GM21360 (cell line): Measurements from ENCODE around the gene PAPPA.

Source experiments
- ATAC-seq: cut with Tn5 transposase; IDR thresholded peaks from one replicate; pipeline ENCODE4 v1.9.1; 2021; ENCODE audit warnings: mild to moderate bottlenecking, moderate library complexity; ENCODE audit not compliant: unreplicated experiment

Gene PAPPA

GRCh38 chr9:116303886-116304538 lies 150.4 kb downstream of the PAPPA start:
- ATAC-seq: no peak

DNA sequence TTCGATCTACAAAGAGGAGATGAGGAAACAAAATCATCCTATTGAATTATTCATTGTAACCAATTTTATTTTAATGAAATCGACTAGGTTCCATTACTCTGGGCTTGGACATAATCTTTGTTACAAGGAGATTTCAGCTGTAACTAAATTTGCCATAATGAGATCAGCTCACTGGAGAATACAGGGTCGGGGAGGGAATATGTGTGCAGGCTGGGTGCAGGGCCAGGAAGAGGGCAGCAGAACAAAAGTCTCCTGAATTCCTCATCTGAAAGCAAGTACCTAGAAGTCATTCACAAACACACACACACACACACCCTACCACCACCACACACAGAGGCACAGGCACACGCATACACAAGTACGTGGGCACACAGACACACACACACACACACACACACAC lies 151.2 kb downstream of the PAPPA start:
- no peak for ATAC-seq

DNA sequence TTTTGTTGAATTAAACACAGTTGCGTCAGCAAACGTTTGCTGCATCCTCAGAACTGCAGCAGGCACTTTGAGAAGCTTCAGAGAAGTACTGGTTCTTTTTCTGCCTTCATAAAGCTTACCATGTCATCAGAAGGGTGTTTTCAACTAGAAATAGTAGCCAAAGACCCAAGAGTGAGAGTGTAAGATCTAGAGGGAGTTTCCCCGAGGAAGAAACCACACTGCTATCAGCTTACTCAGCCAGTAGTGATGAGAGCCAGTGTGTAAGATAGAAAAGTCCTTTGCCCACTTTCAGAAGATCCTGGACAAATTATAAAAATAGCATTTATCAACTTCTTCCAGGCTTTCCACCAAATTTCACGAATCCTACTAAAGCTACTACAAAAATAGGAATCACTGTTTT lies 154.5 kb downstream of the PAPPA start:
- ATAC-seq: no peak

DNA sequence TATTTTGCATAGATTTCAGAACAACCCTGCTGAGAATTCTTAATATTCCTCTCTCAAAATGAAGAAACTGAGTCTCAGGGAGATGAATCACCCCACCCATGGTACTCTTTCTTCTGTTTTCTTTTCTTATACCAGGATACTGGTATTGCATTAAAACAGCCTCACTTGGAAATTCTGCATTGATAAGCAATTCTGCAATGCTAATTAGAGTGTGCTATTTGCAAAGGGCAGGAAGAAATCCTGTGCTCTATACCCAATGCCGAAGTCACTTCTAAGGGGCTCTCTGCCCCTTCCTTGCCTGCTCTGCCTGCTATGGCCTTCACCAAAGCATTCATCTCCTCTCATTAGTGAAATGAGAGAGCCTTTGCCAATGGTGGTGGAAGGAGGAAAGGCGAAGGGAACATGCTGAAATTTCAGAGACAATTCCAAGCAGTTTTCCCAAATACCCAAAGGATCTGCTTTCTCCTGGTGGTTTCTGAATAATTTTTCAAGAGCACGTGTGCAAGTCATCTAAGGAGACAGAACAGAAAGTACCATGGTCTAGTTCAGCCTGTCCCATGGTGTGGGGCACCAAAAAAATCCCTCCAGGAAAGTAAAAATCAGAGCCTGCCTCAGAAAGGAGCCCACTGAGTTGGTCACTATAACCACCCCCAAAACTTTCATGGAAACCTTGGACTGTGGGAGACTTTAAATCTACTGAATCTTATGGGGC lies 156.5 kb downstream of the PAPPA start:
- ATAC-seq: no peak

DNA sequence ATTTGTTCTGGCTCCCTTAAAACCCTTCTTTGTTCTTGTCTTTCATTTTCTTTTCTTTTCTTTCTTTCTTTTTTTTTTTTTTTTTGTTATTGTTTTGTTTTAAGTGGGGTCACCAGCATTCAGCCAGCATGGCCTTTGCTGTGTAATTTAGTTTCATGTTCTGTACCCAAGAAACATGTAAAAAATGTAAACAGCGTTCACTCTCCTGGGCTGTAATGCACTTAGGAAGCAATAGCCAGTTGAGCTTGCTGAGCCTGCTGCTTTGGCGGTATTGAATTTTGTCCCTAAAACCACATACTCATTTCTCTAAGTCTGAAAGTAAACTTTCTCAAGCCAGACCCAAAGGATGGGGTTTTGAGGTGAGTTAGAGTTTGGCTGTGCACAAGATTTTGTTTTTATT lies 158.6 kb downstream of the PAPPA start:
- no peak for ATAC-seq

DNA sequence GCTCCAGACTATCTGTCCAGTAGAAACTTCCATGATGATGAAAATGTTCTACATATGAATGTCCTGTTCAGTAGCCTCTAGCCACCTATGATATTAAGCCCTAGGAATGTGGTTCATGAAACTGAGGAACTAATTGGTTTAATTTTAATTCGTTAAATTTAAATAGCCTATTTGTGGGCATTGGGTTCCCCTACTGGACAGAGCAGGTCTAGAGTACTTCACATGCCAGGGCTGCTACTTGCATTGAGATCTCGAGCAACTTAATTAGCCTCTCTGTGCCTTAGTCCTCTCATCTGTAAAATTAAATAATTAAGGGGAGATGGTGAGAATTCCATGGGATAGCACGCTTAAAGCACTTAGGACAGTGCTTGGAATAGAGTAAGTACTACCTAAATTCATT lies 160.0 kb downstream of the PAPPA start:
- ATAC-seq: no peak

DNA sequence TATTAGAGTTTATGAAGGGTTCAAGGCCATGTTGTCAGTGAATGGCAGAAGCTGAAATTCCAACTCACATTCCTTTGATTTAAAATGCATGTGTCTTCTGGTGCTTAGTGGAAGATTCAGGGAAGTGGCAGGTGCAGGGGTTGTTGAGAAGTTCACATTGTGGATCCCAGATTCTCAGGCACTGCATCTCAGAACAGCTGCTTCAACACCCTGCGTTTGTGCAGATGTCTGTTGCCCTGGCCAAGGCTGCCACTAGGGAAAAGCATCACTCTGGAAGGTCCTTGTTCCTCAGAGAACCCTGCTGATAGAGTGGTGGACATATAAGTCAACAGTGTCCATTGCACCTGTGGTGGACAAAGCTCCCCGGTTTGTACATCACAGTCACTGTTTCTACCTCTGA lies 162.7 kb downstream of the PAPPA start:
- ATAC-seq: no peak

GRCh38 chr9:116317503-116317902 lies 163.9 kb downstream of the PAPPA start:
- ATAC-seq: no peak

DNA sequence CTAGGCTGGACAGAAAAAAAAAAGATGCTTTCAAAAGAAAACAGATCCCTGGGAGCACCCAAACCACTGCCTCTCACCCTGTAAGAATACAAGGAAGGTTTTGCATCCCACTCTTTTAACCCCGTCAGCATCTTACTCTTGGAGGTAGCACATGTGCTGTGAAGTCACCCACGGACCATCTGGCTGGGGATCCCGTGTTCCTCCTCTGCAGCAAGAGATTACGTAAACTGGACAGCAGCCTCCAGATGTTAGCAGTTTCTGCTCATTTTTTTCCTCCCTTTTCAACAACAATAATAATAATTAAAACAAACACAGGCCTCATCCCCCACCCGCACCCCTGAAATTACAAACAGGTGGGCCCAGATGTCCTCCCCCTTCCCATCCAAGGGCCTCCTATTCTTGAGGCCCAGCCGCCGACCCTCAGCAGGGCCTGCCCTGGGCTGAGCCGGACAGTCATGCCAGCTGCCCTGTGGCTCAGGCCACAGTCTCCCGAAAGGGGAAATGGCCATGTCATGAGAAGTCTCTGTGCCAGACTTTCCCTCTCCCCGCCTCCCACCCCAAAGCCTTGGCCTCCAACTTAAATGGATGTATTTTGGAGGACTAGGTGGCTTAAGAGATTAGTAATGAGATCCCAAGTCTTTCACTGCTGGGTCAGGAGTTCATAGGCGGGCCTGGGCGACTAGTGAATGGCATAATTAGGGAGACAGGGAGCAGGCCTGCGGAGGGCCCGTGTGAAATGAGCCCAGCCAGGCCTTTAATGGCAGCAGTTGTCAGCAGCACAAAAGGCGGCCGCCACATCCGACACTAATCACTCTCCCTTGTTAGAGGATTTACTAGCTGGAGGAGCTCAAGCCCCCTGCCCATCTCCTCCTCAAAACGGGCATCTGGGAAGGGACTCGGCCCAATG lies 165.1 kb downstream of the PAPPA start:
- no peak for ATAC-seq

DNA sequence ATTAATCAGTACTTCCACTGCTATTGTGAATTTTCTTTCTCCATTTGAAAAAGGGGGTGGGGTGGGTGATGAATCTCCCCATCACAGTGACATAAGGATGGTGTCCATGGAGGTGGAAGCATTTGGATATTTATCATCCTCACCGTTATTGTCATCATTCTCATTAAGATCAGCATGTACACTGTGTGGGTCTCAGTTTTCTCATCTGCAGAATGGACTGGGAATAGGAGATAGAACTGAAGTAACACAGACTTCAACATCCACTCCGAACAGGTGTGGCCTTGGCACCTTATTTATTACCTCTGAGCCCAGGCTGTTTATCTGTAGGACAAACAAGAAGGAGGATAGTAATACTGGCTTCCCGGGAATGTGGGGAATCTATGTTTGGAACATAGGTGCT lies 165.9 kb downstream of the PAPPA start:
- no peak for ATAC-seq

GRCh38 chr9:116320290-116320689 lies 166.7 kb downstream of the PAPPA start:
- no peak for ATAC-seq

DNA sequence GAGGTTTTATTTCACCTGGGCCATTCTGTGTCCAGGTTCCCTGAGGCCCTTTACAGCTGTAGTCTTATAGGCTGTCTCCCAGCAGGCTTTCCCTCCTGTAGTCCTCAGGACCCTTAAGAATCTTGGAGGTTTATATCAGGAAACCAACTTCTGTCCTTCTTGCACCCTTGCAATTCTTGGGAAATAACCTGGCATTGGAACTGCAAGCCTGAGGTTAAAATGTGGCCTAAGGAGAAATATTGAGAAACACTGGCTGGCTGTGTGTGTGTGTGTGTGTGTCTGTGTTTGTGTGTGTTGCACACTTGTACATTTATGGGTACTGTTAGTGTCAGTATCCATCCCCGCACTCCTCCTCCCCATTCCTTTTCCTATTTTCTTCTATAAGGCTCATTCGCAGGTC lies 168.9 kb downstream of the PAPPA start:
- ATAC-seq: no peak

- ATAC-seq: no peak
Measured at GRCh38 chr9:116323012-116323411, 169.4 kb downstream of the PAPPA start.

DNA sequence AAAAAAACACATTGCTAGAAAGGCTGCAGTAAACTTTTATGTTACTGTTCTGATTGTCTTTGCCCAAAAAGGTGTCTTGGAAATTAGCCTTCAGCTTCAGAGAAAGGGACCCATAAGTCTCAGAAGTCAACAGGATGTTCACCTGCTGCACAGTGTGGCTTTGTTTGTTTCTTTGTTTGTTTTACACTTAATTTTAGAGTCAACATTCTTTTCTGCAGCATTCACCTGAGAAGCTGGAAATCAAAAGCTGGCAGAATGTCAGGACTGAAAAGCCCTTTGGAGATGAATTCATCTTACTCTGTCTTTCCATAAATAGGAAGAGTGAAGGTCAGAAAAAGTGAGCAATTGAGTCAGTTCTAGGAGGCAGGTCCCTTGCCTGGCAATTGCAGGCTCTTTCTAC lies 170.0 kb downstream of the PAPPA start:
- ATAC-seq: no peak

GRCh38 chr9:116325924-116326323 lies 172.3 kb downstream of the PAPPA start:
- ATAC-seq: no peak

- no peak for ATAC-seq
Measured at GRCh38 chr9:116327701-116328405, 174.3 kb downstream of the PAPPA start.

- no peak for ATAC-seq
Measured at GRCh38 chr9:116329470-116329869, 175.9 kb downstream of the PAPPA start.

- no peak for ATAC-seq
Measured at GRCh38 chr9:116331241-116331640, 177.7 kb downstream of the PAPPA start.

- ATAC-seq: no peak
Measured at GRCh38 chr9:116332090-116332489, 178.5 kb downstream of the PAPPA start.

- ATAC-seq: no peak
Measured at GRCh38 chr9:116333254-116333653, 179.7 kb downstream of the PAPPA start.

GRCh38 chr9:116334546-116335150 lies 181.1 kb downstream of the PAPPA start:
- no peak for ATAC-seq
